Effector CD8-positive, alpha-beta T cell (primary cell): ENCODE results near the gene NUDT16L1.
A peak's percentile ranks its signal among the peaks of the same experiment; 100 is the strongest.
"Not testable (repeated sequence)": the region's sequence is repeated elsewhere in the genome, so short reads cannot be mapped to it uniquely, and the experiment has no call there.

Source experiments
- DNase-seq: peaks from one replicate; lab custom pipeline; 2025; lab: John Stamatoyannopoulos, UW

The NUDT16L1 gene

DNA sequence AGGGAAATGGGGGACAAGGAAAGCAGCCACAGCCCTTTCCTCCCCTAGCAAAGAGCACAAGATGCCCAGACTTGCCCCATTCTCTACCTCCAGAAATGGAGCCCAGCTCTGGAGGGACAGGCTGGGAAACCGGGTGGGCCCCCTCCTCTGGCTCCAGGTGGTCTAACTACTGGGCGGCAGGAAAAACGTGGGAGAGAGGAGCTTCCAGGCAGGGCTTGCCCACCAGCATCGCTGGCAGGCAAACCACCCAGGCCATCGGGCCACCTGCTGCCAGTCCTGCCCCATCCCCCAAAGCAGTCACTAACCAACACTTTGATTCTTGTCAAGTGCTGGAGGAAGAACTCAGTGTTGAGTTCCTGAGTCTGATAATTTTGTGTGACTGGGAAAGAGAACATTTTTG is 25.1 kb downstream of the NUDT16L1 start:
- no peak for DNase-seq

DNA sequence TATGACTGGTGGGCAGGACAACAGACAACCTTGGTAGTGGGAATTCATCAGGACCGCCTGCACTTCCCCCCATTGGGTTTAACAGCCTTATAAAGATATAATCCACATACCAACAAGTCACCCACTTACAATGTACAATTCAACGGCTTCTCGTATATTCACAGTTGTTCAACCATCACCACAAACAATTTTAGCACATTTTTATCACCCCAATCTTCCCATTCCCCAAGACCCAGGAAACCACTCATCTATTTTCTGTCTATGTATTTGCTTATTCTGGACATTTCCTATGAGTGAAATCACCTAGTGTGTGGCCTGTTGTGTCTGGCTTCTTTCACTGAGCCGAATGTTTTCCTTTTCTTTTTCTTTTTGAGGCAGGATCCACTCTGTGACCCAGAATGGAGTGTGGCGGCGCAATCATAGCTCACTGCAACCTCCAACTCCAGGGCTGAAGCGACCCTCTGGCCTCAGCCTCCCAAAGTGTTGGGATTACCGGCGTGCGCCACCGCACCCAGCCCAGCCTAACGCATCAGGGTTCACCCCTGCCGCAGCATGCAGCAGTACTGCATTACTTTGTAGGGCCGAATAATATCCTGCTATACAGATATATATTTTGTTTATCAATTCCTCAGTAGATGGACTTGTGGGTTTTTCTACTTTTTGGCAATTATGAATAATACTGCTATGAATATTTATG is 29.9 kb downstream of the NUDT16L1 start:
- DNase-seq: no peak

DNA sequence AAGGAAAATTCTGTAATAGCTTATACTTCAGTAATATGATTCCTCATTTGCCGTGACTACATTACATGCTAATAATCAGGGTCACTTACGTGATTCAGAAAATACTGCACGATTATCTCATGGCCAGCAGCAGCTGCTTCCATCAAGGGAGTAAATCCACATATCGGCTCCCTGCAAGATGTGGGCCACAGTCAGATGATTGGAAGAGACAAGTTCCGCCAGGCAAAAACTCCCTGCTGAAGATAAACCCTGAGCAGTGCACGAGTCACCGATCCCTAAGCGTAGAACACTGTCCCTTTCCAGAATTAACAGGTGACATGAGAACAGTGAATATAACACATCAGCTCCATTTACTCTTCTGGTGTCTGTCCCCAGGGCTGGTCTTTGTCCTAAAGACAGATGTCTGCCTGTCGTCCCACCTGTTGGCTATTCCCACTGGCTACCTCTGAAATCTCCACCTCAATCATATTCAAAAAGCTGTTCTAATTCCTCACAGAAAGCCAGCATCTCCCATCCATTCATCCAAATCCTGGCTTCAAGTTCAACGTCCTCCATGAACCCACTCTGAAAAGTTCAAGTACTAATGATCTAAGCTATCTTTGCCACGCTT is 31.4 kb downstream of the NUDT16L1 start:
- no peak for DNase-seq

DNA sequence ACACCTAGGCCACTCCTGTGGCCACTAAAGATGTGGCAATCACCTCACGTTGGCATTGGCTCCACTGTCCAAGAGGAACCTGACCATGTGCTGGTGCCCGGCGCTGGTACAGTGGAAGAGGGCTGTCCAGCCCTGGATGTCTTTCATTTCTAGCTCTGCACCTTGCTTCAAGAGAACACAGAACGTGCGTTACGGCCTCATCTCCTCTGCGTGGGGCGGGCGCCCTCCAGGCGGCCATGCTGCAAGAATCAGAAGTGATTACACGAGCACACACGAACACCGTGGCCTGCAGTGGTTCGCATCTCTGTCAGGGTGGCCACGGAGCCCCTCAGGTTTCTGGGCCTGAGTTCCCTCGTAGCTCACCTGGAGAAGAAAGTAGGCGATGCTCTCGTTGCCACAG is 33.3 kb downstream of the NUDT16L1 start:
- DNase-seq: no peak

DNA sequence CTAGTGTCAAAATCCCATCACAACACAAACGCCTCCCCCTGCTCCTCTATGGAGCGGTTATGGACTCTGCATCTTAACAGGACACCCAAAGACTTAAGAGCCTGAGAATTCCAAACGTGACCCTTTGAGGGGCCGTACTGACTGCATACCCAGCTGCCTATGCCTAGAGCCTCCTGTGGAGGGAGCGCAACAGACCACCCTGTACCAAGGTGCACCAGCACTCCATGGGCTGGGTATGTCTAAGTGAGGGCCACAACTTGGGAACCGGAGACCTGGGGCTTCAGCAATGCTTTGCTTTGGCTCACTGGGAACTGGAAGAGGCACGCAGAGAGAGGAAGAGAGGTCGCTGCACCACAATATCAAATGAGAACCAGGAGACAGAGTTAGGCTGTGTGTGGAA is 35.3 kb downstream of the NUDT16L1 start:
- no peak for DNase-seq

DNA sequence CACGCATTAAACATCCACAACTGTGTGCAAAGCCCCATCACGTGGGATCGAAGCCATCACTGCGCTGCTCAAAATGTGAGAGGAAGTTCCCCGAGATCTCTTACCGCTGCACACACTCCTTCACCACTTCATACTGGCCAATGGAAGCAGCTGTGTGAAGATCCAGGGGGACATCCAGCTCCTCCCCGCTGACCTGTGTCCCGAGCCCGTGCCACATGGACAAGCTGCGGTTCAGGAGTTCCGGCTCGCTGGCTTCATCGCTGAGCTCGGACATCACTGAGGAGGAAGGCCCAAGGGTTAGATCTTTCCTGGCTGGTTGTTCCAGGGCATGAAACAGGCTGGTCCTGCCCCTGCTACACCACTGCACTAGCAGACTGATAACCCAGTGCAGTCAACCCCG is 36.5 kb downstream of the NUDT16L1 start:
- DNase-seq: no peak

DNA sequence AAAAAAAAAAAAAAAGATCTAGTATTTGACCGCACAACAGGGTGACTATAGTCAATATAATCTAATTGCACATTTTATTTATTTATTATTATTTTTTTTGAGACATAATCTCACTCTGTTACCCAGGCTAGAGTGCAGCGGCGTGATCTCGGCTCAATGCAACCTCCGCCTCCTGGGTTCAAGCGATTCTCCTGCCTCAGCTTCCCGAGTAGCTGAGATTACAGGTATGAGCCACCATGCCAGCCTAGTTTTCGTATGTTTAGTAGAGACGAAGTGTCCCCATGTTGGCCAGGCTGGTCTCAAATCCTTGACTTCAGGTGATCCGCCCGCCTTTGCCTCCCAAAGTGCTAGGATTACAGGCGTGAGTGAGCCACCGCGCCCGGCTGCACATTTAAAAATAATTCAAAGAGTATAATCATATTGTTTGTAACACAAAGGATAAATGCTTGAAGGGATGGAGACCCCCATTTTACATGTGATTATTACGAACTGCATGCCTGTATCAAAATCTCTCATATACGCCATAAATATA is 39.9 kb downstream of the NUDT16L1 start:
- DNase-seq: no peak

DNA sequence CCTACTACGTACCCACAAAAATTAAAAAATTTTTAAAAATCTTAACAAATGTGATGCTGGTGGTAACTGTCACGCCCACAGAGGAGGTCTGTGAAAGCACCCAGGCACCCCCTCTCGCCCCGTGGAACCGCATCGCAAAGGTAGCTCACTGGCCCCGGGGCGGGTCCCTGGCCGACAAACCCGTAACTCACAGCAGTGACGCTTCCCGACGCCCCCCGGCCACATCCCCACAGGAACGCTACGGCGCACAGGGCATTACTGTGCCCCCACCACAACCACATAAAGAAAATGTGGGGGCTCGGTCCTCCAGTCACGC is 40.3 kb downstream of the NUDT16L1 start:
- DNase-seq: peak; percentile 33

DNA sequence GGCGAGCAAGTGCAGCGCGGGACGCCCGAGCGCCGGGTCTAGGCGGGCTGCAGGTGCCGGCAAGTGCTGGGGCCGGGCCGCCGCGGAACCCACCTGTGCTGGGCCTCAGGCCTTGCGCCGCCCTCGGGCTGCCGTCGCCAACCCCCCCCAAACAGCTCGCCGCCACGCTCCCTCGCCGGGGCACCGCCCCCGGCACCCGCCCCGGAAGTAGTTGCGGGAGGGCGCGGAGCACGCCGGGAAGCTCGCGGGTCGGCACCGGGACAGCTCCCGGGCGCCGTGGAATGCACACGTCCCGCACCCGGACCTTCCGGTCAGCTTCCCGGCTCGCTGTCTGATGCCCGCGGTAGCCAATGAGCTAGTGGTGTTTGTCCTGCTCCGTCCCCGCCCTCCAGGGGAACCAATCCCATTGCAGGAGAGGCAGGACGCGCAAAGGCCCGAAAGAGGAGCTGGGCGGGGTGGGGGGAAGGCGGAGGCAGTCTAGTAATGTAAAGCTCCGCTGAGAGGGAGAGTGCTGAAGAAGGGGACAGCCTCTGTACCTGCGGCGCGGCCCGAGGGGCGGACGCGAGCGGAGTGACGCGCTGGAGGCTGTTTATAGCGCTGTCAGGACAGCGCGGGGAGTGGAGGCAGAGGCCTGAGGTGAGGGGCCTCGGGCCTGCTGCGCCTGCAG is 40.8 kb downstream of the NUDT16L1 start, which contains the start of the genes ANKS3 and DNAAF8:
Gene ANKS3 (minus strand): TSS at position 209 of the 667 bp plus-strand sequence. CDS start 4,122 bp downstream, outside the sequence.
Gene DNAAF8 (plus strand): TSS at position 475 of the 667 bp plus-strand sequence. CDS start 1,978 bp downstream, outside the sequence.
- DNase-seq: peak; percentile 75

DNA sequence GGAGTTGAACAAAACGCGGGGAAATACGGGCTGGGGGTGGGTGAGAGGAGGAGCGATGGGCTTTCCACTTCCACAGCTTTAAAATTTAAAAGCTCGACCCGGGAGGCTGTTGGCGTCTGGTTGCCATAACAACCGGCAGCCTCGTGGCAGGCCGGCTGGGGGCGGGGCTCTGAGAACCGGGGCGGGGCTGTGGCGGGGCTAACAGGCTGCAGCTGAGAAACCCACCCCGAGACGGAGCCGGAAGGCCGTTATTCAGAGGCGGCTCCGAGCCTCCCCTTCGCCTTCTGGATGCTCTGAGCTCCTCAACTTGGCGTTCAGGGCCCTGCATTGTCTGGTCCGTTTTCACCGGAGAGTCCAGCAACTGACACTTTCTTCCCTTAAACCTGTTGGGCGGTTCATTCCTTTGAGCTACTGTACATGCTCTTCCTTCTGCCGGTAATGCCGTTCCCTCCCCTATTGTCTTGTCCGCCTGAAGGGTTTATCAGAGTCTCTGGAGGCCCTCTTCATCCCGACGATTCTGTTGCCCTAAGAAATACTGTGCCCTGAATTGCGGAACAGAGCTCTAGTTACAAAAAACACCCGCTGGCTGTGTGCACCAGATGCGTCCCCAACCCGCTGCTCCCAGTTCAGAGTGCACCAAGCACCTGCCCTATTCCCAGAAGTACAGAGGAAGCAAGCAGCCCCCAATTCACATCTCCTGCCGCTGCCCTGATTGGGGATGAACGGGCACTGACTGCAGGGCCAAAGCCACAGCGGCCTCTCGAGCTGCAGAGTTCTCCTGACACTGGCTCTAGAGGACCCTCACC is 41.6 kb downstream of the NUDT16L1 start:
- DNase-seq: peak; percentile 92

DNA sequence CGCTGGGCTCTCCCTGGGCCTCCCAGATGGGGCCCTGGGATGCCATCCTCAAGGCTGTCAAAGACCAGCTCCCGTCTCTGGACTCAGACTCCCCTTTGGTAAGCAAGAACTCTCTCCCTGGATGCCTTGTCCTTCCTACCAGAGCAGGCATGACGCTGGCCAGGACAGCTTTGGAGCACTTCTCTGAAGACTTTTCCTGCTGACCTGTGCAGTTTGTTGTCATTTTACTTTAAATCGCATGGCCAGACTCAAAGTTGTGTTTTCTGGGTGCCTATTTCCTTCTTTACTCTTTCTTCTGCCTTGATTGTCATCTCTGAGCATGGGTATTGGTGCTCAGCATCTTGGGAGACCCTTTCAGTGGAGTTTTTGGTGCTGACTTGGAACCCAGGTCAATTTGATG is 43.2 kb downstream of the NUDT16L1 start:
- DNase-seq: no peak

DNA sequence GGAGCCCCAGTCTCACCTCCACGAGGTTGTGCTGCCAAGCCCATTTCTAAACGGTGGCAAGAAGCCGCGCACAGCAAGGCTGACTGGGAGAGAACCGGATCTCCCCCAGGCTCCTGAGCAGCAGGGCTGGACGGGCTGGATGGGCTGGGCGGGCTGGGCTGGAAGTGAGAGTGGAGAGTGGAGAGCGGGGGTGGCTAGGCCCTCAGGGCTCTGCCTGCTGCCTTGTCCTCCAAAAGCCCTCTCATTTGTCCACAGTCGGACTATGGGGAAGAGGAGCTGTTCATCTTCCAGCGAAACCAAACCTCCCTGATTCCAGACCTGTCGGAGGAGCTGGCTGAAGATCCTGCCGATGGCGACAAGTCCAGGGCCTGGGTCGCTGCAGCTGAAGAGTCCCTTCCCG is 44.2 kb downstream of the NUDT16L1 start:
- no peak for DNase-seq

DNA sequence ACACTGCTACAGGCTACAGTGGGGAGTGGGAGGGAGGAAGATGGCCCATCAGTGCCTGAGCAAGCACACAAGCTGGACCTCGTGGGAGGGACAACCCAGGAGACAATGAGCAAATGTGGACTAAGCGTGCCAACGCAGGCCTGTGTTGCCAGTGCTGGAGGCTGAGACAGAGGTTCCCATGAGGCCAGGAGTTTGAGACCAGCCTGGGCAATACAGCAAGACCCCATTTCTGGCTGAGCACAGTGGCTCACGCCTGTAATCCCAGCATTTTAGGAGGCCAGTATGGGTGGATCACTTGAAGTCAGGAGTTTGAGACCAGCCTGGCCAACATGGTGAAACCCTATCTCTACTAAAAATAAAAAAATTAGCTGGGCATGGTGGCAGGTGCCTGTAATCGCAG is 45.0 kb downstream of the NUDT16L1 start:
- not testable (repeated sequence) for DNase-seq

DNA sequence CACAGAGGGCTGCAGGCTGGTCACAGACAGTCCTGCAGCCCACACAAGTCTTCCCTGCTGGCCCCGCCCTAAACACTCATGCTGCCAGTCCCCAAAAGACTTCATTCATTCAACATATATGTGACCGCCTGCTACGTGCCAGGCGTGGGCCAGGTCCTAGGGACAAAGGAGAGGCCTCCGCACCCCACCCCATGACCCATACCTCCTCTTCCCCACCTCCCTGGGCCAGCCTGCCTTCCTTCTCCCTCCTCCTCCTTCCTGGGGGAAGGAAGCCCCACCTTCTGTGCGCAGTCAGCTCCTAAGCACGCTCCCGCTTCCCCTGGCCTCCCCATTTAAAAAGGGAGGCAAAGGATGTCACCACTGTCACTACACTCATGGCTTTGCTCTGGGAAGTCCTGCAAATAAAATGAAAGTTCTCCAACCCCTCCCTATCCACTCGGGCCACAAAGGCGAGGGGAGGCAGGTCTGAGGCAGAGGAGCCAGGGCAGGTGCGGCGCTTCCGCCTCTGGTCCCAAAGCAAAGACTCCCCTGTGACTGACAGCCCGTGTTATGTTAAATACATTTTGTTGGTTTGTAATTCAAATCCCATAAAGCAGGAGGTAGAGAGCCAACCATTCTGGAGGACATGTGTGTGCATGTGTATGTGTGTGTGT is 50.0 kb downstream of the NUDT16L1 start:
- no peak for DNase-seq

DNA sequence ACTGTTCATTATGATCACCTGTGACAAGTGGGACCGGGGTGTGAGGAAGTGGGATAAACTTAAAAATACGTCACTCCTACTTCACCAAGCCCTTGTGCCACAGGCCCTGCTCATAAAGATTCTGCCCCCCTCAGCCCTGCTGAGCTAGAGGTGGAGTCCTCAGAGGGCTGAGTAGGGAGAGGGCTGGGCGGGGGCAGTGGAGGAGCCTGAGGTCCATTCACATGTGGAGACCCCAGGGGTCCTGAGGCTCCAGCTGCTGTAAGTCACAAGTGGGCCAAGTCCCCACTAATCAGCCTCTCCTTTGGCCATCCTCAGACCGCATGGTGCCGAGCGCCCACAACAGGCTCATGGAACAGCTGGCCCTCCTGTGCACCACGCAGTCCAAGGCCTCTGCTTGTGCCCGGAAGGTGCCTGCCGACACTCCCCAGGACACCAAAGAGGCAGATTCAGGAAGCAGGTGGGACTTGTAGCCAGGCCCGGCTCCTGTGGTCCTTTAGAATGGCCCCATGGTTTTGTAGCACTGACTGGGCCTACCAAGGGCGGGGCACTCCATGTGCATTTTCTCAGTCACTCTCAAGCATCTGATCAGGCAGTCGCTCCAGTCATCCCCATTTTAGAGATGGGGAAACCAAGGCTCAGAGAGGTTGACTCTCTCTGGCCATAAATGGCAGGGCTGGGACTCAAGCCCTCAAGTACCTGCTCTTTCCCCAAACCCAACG is 51.4 kb downstream of the NUDT16L1 start:
- no peak for DNase-seq

DNA sequence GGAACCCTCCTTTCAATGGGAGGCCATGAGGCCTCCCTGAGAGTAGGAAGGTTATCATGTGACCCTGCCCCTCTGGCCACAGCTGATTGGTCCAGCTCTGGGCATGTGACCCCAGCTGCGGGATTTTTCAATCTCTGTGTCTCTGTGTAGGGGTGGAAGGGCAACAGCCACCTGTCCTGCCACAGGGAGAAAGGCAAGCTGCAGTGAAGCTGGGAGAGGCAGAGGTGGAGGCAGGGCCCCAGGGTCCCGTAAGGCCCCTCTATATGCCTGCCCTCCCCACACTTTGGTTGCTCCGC is 51.9 kb downstream of the NUDT16L1 start:
- DNase-seq: no peak
